Caco-2 (cell line): ENCODE results near the gene OSBPL8. TPM values are rescaled to one million over a fixed set of nuclear protein-coding genes. Genes with fewer than 3 reads are reported as not detected.
"Not testable (repeated sequence)": the region's sequence is repeated elsewhere in the genome, so short reads cannot be mapped to it uniquely, and the experiment has no call there.

Experiments
- BruUV-seq: library from RNA; stranded (reverse); fragments of 400-500 nt; replicated peaks from 2 replicates; lab custom pipeline; 2021; lab: Mats Ljungman, UMichigan
- CTCF ChIA-PET: fragments of 300-600 bp; sonication (Branson Sonifier 250); formaldehyde crosslinking; loops from one replicate; lab custom pipeline; 2022; ENCODE audit warnings: antibody characterized with exemption; lab: Charles Lee
- POLR2A ChIA-PET: fragments of 300-600 bp; sonication (Branson Sonifier 250); formaldehyde crosslinking; loops from one replicate; lab custom pipeline; 2022; ENCODE audit warnings: antibody characterized with exemption; lab: Charles Lee
- DNase-seq, 2 experiments: peaks; one replicate each; pipeline versions ENCODE4 v3.0.0 to v3.0.0-alpha.2; 2020 to 2022
- H3K27me3 ChIP-seq: replicated peaks from 2 replicates; pipeline ENCODE4 v1.6.0; 2011; ENCODE audit warnings: low read length; ENCODE audit not compliant: control insufficient read depth, insufficient read depth
- H3K36me3 ChIP-seq: 2 replicates; pipeline ENCODE4 v1.5.1; 2011; ENCODE audit warnings: low read length; ENCODE audit not compliant: control insufficient read depth, insufficient read depth
- H3K4me1 ChIP-seq: fragments of 250-450 bp; sonication (Bioruptor Pico); 2 replicates; pipeline ENCODE4 v1.5.1; 2020; ENCODE audit warnings: mild to moderate bottlenecking
- H3K4me3 ChIP-seq: 2 replicates; pipeline ENCODE4 v1.5.1; 2011; ENCODE audit warnings: low read depth, mild to moderate bottlenecking, control low read depth, low read length
- H3K9me3 ChIP-seq: fragments of 250-450 bp; sonication (Bioruptor Pico); 2 replicates; pipeline ENCODE4 v1.5.1; 2020; ENCODE audit warnings: mild to moderate bottlenecking, moderate library complexity
- H3K27ac Mint-ChIP-seq: one replicate; pipeline ENCODE4 v1.8.0; 2022; ENCODE audit warnings: mixed read lengths; ENCODE audit not compliant: unreplicated experiment
- H3K27me3 Mint-ChIP-seq: one replicate; pipeline ENCODE4 v1.8.0; 2022; ENCODE audit warnings: mixed read lengths; ENCODE audit not compliant: insufficient read depth, unreplicated experiment
- H3K36me3 Mint-ChIP-seq: one replicate; pipeline ENCODE4 v1.8.0; 2022; ENCODE audit warnings: mild to moderate bottlenecking, mixed read lengths; ENCODE audit not compliant: insufficient read depth, unreplicated experiment
- H3K4me1 Mint-ChIP-seq: one replicate; pipeline ENCODE4 v1.8.0; 2022; ENCODE audit warnings: low read depth, mixed read lengths; ENCODE audit not compliant: unreplicated experiment
- H3K4me3 Mint-ChIP-seq: one replicate; pipeline ENCODE4 v1.8.0; 2022; ENCODE audit warnings: mild to moderate bottlenecking, moderate library complexity, mixed read lengths; ENCODE audit not compliant: unreplicated experiment
- H3K9me3 Mint-ChIP-seq: one replicate; pipeline ENCODE4 v1.8.0; 2022; ENCODE audit warnings: mixed read lengths; ENCODE audit not compliant: unreplicated experiment
- intact Hi-C: fragments of 100-400 bp; cut with micrococcal nuclease; formaldehyde crosslinking; loops from one replicate; pipeline ENCODE4 v1.10.0; 2022; ENCODE audit not compliant: unreplicated experiment
- total RNA-seq: library from RNA; stranded (reverse); gene quantifications from 2 replicates; pipeline ENCODE4 v1.2.3, GENCODE V29; 2022
- TF ChIP-seq, protein P1 (sequence below), 2 experiments: fragments of 200-600 bp in 1 of 2; IDR thresholded peaks; 1 replicate in 1 of 2; 2 replicates in 1 of 2; pipeline versions ENCODE4 v1.5.1 to v1.8.0; 2011 to 2022; ENCODE audit warnings: antibody characterized with exemption in 1 of 2, control low read depth in 1 of 2, inconsistent platforms in 1 of 2, low read depth in 1 of 2, low read length in 1 of 2, mild to moderate bottlenecking in 1 of 2, moderate library complexity in 1 of 2; ENCODE audit not compliant: insufficient read depth in 1 of 2, severe bottlenecking in 1 of 2, unreplicated experiment in 1 of 2

Gene OSBPL8
- total RNA-seq, 1 experiment from 2014 or later, result 50.0 TPM

DNA sequence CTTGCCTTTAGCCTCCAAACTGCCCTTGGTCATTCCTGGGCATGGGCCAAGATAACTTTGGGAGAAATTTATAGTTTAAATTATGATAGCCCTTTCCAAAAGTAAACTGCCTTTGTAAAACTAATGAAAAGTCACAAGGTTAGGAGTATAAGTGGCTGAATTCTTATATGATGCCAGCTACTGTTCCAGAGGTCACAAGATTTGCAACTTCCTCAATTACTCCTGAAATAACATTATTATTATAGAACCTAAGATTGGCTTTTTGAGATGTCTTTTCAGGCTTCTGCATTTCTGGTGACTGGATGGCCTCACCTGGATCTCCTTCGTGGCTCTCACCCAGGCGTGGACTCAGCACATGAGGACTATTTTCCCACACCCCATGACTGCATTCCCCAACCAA, 55.0 kb downstream of the OSBPL8 start:
- intact Hi-C loops, result no loop called here
- CTCF ChIA-PET, result no interaction called here
- Histone ChIP-seq H3K36me3 (no peaks in the 10 kb centered on the region), H3K9me3 (no peaks in the 10 kb centered on the region), H3K4me1 (peaks cover 6% of the 10 kb centered on the region; the same call in 1 of the 2 replicates), H3K27me3 (no peaks in the 10 kb centered on the region), H3K4me3 (no peak overlapping the region)
- no peak for DNase-seq
- Mint-ChIP-seq H3K4me1 (no peaks in the 10 kb centered on the region), H3K4me3 (no peak overlapping the region), H3K36me3 (no peaks in the 10 kb centered on the region), H3K27ac (no peak overlapping the region), H3K27me3 (no peaks in the 10 kb centered on the region), H3K9me3 (no peaks in the 10 kb centered on the region)
- TF ChIP-seq, protein P1, sequence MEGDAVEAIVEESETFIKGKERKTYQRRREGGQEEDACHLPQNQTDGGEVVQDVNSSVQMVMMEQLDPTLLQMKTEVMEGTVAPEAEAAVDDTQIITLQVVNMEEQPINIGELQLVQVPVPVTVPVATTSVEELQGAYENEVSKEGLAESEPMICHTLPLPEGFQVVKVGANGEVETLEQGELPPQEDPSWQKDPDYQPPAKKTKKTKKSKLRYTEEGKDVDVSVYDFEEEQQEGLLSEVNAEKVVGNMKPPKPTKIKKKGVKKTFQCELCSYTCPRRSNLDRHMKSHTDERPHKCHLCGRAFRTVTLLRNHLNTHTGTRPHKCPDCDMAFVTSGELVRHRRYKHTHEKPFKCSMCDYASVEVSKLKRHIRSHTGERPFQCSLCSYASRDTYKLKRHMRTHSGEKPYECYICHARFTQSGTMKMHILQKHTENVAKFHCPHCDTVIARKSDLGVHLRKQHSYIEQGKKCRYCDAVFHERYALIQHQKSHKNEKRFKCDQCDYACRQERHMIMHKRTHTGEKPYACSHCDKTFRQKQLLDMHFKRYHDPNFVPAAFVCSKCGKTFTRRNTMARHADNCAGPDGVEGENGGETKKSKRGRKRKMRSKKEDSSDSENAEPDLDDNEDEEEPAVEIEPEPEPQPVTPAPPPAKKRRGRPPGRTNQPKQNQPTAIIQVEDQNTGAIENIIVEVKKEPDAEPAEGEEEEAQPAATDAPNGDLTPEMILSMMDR (IDR thresholded peaks at IDR 0.05; ENCODE audit: insufficient read depth in 1 of 2, low read depth in 1 of 2, low read length in 1 of 2, severe bottlenecking in 1 of 2, unreplicated experiment in 1 of 2), result no peak
- no TSS peak for BruUV-seq
- POLR2A ChIA-PET, result no interaction called here

DNA sequence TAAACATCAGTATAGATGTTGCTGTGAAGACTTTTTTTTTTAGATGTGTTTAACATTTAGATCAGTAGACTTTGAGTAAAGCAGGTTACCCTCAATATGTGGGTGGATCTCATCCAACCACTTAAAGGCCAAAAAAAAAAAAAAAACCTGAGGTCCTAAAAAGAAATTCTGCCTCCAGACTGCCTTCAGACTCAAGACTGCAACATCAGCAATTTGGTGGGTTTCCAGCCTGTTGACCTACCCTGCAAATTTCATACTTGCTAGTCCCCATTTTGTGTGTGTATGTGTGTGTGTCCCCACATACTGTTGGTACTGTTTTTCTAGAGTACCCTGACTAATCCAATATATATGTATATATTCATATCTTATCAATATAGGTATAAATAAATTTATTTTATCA, 55.6 kb downstream of the OSBPL8 start:
- no TSS peak for BruUV-seq
- Histone ChIP-seq H3K27me3 (no peaks in the 10 kb centered on the region), H3K4me3 (no peak overlapping the region), H3K9me3 (no peaks in the 10 kb centered on the region), H3K36me3 (no peaks in the 10 kb centered on the region), H3K4me1 (peaks cover 6% of the 10 kb centered on the region; the same call in 1 of the 2 replicates)
- TF ChIP-seq, protein P1 (IDR thresholded peaks at IDR 0.05; ENCODE audit: insufficient read depth in 1 of 2, low read depth in 1 of 2, low read length in 1 of 2, severe bottlenecking in 1 of 2, unreplicated experiment in 1 of 2), result no peak
- H3K9me3 Mint-ChIP-seq, result no peaks in the 10 kb centered on the region
- H3K36me3 Mint-ChIP-seq, result no peaks in the 10 kb centered on the region
- no peak overlapping the region for H3K4me3 Mint-ChIP-seq
- ChIA-PET POLR2A (no interaction called here), CTCF (no interaction called here)
- no peaks in the 10 kb centered on the region for H3K4me1 Mint-ChIP-seq
- no peak for DNase-seq
- intact Hi-C loops, result no loop called here
- no peaks in the 10 kb centered on the region for H3K27me3 Mint-ChIP-seq
- H3K27ac Mint-ChIP-seq, result no peak overlapping the region

DNA sequence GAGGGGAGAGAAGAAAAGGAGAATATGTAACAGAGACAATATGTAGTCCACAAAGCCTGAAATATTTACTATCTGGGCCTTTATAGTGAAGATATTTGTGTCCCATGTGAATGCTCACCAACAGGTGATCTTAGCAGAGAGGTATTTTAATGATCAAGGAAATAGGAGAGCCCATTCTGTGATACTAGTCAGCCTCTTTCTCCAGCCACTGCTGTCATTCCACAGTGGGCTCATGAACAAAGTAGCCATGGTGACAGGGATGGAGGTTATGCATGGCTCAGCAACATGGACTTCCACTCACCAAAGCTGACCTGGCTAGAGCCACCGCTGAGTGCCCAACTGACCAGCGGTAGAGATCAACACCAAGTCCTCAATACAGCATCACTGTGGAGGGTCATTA, 58.2 kb downstream of the OSBPL8 start:
- Mint-ChIP-seq H3K36me3 (no peaks in the 10 kb centered on the region), H3K9me3 (no peaks in the 10 kb centered on the region), H3K4me1 (no peaks in the 10 kb centered on the region), H3K27ac (no peak overlapping the region), H3K27me3 (no peaks in the 10 kb centered on the region), H3K4me3 (no peak overlapping the region)
- no TSS peak for BruUV-seq
- no peaks in the 10 kb centered on the region for H3K36me3 ChIP-seq
- TF ChIP-seq, protein P1 (IDR thresholded peaks at IDR 0.05; ENCODE audit: insufficient read depth in 1 of 2, low read depth in 1 of 2, low read length in 1 of 2, severe bottlenecking in 1 of 2, unreplicated experiment in 1 of 2), result no peak
- no peak overlapping the region for H3K4me3 ChIP-seq
- POLR2A ChIA-PET, result no interaction called here
- H3K9me3 ChIP-seq, result no peaks in the 10 kb centered on the region
- no peak for DNase-seq
- CTCF ChIA-PET, result no interaction called here
- no peaks in the 10 kb centered on the region for H3K27me3 ChIP-seq
- intact Hi-C loops, result no loop called here
- H3K4me1 ChIP-seq, result no peaks in the 10 kb centered on the region

DNA sequence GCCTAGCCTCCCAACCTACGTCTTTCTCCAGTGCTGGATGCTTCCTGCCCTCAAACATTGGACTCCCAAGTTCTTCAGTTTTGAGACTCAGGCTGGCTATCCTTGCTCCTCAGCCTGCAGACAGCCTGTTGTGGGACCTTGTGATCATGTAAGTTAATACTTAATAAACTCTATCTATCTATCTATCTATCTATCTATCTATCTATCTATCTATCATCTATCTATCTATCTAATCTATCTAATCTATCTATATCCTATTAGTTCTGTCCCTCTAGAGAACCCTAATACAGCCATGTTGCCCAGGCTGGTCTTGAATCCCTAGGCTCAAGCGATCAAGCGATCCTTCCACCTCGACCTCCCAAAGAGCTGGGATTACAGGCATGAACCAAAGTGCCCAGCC, 60.4 kb downstream of the OSBPL8 start:
- H3K27me3 Mint-ChIP-seq, H3K4me3 Mint-ChIP-seq, H3K4me3 ChIP-seq, H3K4me1 ChIP-seq, H3K27me3 ChIP-seq, H3K9me3 Mint-ChIP-seq, intact Hi-C loops, POLR2A ChIA-PET, BruUV-seq, CTCF ChIA-PET, DNase-seq, H3K36me3 ChIP-seq, H3K4me1 Mint-ChIP-seq, H3K9me3 ChIP-seq, H3K36me3 Mint-ChIP-seq, H3K27ac Mint-ChIP-seq: not testable (repeated sequence)
